DOHH2 (cell line): ENCODE results near the gene NTPCR.

Experiments
- H3F3A ChIP-seq: fragments of 200-600 bp; sonication (generic), shearing (Covaris generic); 2 replicates; pipeline ENCODE4 v1.6.0; 2016; ENCODE audit warnings: antibody characterized with exemption, mild to moderate bottlenecking; ENCODE audit not compliant: control insufficient read depth, insufficient read depth
- H3K27ac ChIP-seq: fragments of 200-600 bp; sonication (generic); 2 replicates; pipeline ENCODE4 v1.5.1; 2014; ENCODE audit warnings: low read depth, mild to moderate bottlenecking, low read length, moderate library complexity
- H3K27me3 ChIP-seq: fragments of 200-600 bp; sonication (generic); 2 replicates; pipeline ENCODE4 v1.6.1; 2014; ENCODE audit warnings: mild to moderate bottlenecking, low read length, mixed read lengths; ENCODE audit not compliant: control insufficient read depth
- H3K36me3 ChIP-seq: fragments of 200-600 bp; sonication (generic); 2 replicates; pipeline ENCODE4 v1.6.1; 2014; ENCODE audit warnings: mild to moderate bottlenecking, low read length, moderate library complexity, mixed read lengths; ENCODE audit not compliant: control insufficient read depth
- H3K4me1 ChIP-seq: fragments of 200-600 bp; sonication (generic); 2 replicates; pipeline ENCODE4 v1.6.1; 2014; ENCODE audit warnings: mild to moderate bottlenecking, low read length, mixed read lengths; ENCODE audit not compliant: control insufficient read depth
- H3K4me2 ChIP-seq: fragments of 200-600 bp; sonication (generic); 2 replicates; pipeline ENCODE4 v1.6.0; 2014; ENCODE audit warnings: mild to moderate bottlenecking, low read length, moderate library complexity
- H3K4me3 ChIP-seq: fragments of 200-600 bp; sonication (generic); 2 replicates; pipeline ENCODE4 v1.5.1; 2014; ENCODE audit warnings: mild to moderate bottlenecking, low read length, mixed read lengths
- H3K79me2 ChIP-seq: fragments of 200-600 bp; sonication (generic); 2 replicates; pipeline ENCODE4 v1.6.1; 2014; ENCODE audit warnings: mild to moderate bottlenecking, low read length, mixed read lengths; ENCODE audit not compliant: control insufficient read depth
- H3K9me2 ChIP-seq: fragments of 200-600 bp; sonication (generic); replicated peaks from 2 replicates; pipeline ENCODE4 v1.6.1; 2014; ENCODE audit warnings: mild to moderate bottlenecking, low read length, mixed read lengths; ENCODE audit not compliant: control insufficient read depth
- H3K9me3 ChIP-seq: fragments of 200-600 bp; sonication (generic); 2 replicates; pipeline ENCODE4 v1.6.1; 2014; ENCODE audit warnings: antibody characterized with exemption, low read length, mixed read lengths; ENCODE audit not compliant: control insufficient read depth, insufficient read depth
- H4K20me1 ChIP-seq: fragments of 200-600 bp; sonication (generic); 2 replicates; pipeline ENCODE4 v1.6.0; 2014; ENCODE audit warnings: low read depth, mild to moderate bottlenecking, antibody characterized with exemption, low read length, moderate library complexity; ENCODE audit not compliant: control insufficient read depth, insufficient read depth
- EZH2phosphoT487 ChIP-seq: fragments of 200-600 bp; sonication (generic); IDR thresholded peaks from 2 replicates; pipeline ENCODE4 v1.6.1; 2017; ENCODE audit warnings: borderline replicate concordance, mild to moderate bottlenecking, antibody characterized with exemption, low read length, moderate library complexity, mixed read lengths
- TF ChIP-seq, protein P1 (sequence below): fragments of 200-600 bp; sonication (generic); IDR thresholded peaks from one replicate; pipeline ENCODE4 v1.5.1; 2014; ENCODE audit warnings: antibody characterized with exemption, mild to moderate bottlenecking, low read depth, low read length; ENCODE audit not compliant: poor library complexity, severe bottlenecking

NTPCR gene

DNA sequence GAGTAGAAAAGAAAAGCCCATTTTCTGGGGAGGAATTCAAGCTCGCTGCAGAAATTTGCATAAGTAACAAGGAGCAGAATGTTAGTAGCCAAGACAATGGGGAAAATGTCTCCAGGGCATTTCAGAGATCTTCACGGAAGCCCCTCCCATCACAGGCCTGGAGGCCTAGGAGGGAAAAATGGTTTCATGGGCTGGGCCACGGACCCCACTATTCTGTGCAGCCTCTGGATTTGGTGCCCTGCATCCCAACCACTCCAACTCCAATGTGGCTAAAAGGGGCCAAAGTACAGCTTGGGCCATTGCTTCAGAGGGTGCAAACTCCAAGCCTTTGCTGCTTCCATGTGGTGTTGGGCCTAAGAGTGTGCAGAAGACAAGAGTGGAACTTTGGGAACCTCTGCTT is 43.1 kb downstream of the NTPCR start:
- H3K9me2 ChIP-seq, result no peaks in the 10 kb centered on the region
- TF ChIP-seq EZH2phosphoT487, result no peak
- TF ChIP-seq, protein P1, sequence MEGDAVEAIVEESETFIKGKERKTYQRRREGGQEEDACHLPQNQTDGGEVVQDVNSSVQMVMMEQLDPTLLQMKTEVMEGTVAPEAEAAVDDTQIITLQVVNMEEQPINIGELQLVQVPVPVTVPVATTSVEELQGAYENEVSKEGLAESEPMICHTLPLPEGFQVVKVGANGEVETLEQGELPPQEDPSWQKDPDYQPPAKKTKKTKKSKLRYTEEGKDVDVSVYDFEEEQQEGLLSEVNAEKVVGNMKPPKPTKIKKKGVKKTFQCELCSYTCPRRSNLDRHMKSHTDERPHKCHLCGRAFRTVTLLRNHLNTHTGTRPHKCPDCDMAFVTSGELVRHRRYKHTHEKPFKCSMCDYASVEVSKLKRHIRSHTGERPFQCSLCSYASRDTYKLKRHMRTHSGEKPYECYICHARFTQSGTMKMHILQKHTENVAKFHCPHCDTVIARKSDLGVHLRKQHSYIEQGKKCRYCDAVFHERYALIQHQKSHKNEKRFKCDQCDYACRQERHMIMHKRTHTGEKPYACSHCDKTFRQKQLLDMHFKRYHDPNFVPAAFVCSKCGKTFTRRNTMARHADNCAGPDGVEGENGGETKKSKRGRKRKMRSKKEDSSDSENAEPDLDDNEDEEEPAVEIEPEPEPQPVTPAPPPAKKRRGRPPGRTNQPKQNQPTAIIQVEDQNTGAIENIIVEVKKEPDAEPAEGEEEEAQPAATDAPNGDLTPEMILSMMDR, result no peak
- no peak overlapping the region for H3K27ac ChIP-seq
- H3F3A ChIP-seq, result no peaks in the 10 kb centered on the region
- no peaks in the 10 kb centered on the region for H3K36me3 ChIP-seq
- H3K27me3 ChIP-seq, result no peaks in the 10 kb centered on the region
- H3K4me2 ChIP-seq, result no peak overlapping the region
- no peaks in the 10 kb centered on the region for H3K4me1 ChIP-seq
- no peaks in the 10 kb centered on the region for H4K20me1 ChIP-seq
- no peak overlapping the region for H3K4me3 ChIP-seq
- peaks cover 10% of the 10 kb centered on the region; the same call in 1 of the 2 replicates for H3K9me3 ChIP-seq
- H3K79me2 ChIP-seq, result no peaks in the 10 kb centered on the region

DNA sequence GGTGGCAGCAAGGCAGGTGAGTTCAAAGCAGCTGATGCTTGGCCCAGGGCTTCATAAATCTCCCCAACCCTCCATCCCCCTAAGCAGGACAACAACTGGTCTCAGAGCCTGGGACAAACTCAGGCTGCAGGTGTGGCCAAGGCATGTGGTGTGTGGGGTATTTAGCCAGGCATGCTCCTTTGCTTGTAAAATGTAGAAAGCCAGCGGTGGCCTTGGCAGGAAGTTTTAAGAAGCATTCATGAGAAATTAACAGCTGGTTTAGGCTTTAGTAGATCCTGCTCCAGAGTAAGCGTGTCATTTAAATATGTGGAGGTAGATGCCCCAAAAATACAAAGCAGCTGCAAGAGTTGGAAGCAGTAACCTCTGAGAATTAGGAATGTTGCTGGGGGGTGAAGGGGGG is 44.8 kb downstream of the NTPCR start:
- H4K20me1 ChIP-seq, result no peaks in the 10 kb centered on the region
- no peak overlapping the region for H3K27ac ChIP-seq
- no peak for TF ChIP-seq EZH2phosphoT487
- TF ChIP-seq, protein P1, result no peak
- no peaks in the 10 kb centered on the region for H3K9me2 ChIP-seq
- no peak overlapping the region for H3K4me2 ChIP-seq
- H3K4me1 ChIP-seq, result no peaks in the 10 kb centered on the region
- H3K36me3 ChIP-seq, result no peaks in the 10 kb centered on the region
- H3K9me3 ChIP-seq, result peaks cover 10% of the 10 kb centered on the region; the same call in 1 of the 2 replicates
- H3K4me3 ChIP-seq, result no peak overlapping the region
- H3K79me2 ChIP-seq, result no peaks in the 10 kb centered on the region
- no peaks in the 10 kb centered on the region for H3F3A ChIP-seq
- no peaks in the 10 kb centered on the region for H3K27me3 ChIP-seq

DNA sequence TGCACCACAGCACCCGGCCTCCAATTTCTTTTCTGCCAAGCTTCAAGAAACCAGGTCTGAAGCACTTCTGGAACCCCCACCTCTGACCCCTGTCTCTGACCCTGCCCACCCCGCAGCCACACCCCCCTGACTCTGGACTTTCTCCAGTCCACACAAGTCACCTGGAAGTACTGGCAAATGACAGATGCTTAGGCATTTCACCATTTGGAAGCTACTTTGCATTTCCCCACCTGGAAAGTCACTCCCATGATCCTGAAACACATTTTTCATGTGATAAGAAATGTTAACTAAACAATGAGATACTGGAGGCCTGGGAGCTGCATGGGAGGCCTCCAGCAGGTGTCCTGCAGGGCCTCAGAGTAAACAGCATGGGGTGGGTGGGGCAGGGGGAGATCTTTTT is 45.7 kb downstream of the NTPCR start:
- Histone ChIP-seq H3K27ac (no peak overlapping the region), H3F3A (no peaks in the 10 kb centered on the region), H3K79me2 (no peaks in the 10 kb centered on the region), H3K9me3 (peaks cover 10% of the 10 kb centered on the region; the same call in 1 of the 2 replicates), H3K4me1 (no peaks in the 10 kb centered on the region), H3K4me3 (no peak overlapping the region), H3K9me2 (no peaks in the 10 kb centered on the region), H3K4me2 (no peak overlapping the region), H3K36me3 (no peaks in the 10 kb centered on the region), H3K27me3 (no peaks in the 10 kb centered on the region), H4K20me1 (no peaks in the 10 kb centered on the region)
- TF ChIP-seq EZH2phosphoT487, result no peak
- TF ChIP-seq, protein P1, result no peak
